T-helper 2 cell (primary cell): ENCODE data around the gene SLC17A7.
A peak's percentile ranks its signal among the peaks of the same experiment; 100 is the strongest.

Experiments
- DNase-seq, 5 experiments: peaks; one replicate each; pipeline versions ENCODE4 v3.0.0 to v3.0.0-alpha.2; 2012 to 2022

Gene SLC17A7

DNA sequence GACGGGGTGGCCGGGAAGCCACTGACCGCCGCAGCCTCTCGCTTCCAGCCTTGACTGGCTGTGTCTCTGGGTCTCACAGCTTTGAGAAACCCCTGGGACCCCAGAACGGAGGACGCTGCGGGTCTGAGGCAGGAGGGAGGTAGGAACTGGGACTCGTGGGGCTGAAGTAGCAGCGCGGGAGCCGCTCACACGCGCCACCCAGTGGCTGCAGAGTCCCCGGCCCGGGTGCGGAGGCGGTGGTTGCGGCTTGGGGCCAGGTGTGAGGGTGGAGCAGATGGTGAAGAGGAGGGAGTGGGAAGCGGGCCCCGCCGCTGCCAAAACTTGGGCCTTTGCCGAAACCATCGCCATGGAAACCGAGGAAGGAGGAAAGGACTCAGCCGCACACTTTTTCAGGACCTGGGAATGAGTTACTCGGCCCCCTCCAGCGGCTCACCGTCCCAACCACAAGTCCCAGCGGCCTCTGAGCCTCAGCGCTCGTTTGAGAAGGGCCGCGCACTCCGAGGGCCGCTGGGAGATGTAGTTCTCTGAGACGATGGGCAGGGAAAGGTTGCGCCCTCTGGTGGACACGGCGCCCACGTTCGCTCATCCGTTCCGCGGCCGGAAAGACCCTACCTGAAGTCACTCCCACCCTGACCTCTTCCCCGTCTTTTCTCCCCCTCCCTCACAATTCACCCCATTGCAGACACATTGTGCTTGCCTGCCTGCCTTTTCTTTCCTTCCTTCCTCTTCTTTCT, 2.2 kb upstream of the SLC17A7 start:
- DNase-seq = peak; percentile 84 to 95 (median 89)

DNA sequence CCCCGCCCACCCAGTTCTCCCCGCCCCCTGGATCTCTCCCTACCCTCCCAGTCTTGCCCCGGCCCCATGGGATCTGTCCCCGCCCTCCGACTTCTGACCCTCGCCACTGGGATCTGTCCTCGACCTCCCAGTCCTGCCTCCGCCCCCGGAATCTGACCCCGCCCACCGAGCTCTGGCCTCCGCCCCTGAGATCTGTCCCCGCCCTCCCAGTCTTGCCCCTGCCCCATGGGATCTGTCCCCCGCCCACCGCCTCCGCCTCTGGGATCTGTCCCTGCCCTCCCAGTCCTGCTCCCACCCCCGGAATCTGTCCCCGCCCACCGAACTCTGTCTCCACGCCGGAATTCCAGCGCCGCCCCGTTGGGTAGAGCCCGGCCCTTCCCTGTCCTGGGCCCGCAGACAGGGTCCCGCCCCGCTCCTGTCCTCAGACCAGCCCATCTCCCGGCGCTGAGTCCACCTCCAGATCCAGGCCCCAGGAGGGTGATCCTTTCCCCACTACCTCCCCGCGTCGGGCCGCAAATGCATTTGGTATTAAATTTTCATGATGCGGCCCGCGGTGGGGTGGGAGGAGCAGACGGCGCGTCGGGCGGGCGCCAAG, 1.5 kb upstream of the SLC17A7 start:
- DNase-seq = peak in 4 of 5 experiments; percentile 35 to 51 (median 42)

DNA sequence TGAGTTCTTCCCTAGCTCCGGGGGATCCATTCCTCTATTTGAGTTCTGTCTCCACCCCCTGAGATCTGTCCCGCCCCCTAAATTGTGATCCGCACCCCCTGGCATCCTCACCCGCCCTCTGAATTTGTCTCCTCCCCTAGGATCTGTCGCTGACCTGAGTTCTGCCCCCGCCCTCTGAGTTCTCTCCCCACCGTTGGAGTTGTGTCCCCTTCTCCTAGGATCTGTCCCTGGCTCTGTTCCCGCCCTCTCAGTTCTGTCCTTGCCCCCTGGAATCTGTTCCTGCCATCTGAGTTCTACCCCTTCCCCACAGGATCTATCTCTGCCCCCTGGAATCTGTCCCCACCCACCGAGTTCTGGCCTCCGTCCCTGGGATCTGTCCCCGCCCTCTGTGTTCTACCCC, 1.0 kb upstream of the SLC17A7 start:
- DNase-seq = no peak

DNA sequence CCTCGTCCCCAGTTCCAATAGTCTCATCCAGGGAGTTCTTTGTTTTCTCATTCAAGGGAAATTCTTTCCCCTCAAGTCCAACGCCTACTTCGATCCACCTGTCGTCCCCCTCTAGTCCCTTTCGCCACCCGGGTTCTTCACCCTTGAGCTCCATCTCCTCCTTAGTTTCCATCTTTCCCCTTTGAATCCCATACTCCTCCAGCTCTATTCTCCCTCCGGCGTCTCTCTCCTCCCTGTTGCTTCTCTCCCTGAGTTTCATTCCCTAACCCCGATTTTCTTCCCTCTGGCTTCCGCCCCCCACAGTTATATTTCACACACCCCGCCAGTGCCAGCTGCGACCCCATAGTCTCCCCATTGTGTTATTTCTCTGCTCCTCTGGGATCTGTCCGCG, 628 bp upstream of the SLC17A7 start:
- no peak for DNase-seq

DNA sequence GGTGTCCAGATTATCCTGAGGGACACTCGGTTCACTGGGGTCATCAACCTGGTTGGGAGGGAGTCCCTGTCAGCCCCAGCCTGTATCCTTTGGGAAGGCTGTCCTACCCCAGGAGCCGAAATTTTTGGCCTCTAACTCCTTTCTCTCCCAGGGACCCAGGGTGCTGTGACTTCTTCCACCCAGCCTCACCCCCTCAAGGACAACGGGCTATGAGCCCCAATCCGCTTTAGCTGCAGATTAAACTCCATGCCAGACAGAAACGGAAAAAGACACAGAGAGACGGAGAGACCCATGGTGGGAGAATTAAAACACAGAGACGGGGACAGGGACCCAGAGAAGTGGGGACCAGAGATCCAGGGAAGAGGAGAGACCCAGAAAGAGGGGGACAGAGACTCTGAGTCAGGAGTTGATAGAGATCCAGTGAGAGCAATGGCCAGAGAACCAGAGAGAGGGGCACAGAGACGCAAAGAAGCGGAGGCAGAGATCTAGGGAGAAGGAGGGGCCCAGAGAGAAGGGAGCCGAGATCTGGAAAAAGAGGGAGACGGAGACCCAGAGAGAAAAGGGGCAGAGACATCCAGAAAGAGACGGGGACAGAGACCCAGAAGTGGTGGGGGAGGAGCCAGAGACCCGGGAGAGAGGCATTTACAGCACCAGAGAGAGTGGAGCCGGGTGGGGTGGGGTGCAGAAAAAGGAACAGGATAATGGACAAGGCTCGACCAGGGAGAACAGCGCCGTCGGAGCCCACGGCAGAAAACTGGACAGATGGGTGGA, 703 bp downstream of the SLC17A7 start:
- no peak for DNase-seq

DNA sequence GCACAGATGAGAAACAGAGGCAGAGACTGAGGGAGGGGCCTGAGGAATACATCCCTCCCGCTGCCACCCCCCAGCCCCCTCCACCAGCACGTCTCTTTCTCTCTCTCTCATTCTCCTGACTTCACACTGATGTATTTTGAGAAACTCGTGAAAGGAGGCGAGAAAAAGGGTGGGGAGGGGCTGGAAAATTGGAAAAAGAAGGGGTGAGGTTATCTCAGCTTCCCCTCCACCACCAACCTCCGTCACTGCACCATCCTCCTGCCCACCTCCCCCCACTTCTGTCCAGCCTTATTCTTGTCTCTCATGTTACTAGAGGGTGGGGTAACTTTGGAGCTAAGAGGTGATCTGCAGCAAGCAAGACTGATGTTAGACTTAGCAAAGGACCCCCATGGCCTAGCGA, 1.5 kb downstream of the SLC17A7 start:
- no peak for DNase-seq

DNA sequence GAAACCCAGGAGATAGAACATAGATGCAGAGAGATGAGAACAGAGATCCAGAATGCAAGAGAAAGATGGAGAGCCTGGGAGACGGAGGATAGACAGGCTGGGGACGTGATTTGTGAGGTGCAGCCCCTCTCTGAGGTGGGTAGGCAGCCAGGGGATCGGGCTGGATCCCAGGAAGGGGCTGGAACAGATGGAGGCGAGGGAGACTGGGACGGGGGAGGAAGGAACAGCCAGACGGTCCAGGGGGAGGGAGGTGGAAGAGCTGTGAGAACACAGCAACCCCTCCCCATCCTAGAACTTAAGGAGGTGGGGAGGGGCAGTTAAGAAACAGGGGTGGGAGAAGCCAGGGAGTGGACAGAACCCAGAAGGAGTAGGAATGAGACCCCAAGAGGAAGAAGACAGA, 3.1 kb downstream of the SLC17A7 start:
- no peak for DNase-seq

DNA sequence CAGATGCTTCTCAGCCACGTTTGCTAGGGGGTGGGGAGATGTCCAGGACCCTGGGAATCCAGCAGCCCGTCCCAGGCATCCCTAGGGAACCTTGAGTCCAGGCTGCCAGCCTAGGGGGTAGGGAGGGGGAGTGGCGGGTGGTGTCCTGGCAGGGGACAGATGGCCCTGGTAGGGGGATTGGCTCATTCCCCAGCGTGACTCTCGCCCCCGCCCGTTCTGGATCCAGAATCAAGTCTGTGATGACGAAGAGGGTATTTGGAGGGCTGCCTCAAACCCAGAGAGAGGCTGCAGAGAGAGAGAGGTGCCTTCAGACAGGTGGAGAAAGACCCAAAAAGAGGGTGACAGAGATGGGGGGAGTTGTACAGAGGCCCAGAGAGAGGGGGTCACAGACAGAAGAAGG, 4.1 kb downstream of the SLC17A7 start:
- no peak for DNase-seq

DNA sequence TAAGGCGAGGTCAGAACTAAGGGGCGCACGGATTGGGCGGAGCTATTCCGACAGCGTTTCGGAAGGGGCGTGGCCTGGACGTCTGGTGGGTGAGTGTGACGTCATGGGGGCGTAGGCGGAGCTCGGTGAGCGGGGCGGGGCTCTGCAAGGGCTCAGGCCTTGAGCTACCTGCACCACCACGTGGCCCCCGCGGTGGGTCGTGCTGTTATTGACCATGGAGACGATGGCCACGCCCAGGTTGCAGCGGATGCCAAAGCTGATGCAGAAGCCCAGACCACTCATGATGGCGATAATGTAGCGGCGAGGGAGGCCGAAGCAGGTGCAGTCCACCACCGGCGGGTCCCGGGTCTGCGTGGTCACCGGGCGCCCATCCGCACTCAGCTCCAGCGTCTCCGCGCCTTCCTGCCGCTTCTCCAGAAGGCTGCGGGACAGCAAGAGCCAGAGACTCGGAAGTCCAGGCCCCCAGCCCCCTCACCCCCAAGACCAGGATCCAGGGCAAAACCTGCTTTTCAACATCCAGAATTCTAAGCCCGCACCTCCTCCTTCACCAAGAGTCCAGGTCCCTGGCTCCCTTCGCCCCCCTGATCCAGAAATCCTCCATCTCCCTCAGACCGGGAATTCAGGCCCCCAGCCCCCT, 4.8 kb downstream of the SLC17A7 start:
- DNase-seq = peak in 4 of 5 experiments; percentile 32 to 52 (median 46)

DNA sequence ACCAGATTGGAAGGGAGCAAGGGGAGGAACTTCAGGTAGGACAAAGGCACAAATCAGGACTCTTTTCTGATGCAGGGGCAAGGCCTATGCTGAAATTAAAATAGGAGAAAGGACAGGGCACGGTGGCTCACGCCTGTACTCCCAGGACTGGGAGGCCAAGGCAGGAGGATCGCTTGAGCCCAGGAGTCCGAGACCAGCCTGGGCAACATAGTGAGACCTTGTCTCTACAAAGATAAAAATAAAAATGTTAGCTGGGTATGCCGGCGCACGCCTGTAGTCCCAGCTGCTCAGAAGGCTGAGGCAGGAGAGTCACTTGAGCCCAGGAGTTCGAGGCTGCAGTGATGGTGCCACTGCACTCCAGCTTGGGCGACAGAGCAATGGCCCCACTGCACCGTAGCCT, 5.7 kb downstream of the SLC17A7 start:
- no peak for DNase-seq

DNA sequence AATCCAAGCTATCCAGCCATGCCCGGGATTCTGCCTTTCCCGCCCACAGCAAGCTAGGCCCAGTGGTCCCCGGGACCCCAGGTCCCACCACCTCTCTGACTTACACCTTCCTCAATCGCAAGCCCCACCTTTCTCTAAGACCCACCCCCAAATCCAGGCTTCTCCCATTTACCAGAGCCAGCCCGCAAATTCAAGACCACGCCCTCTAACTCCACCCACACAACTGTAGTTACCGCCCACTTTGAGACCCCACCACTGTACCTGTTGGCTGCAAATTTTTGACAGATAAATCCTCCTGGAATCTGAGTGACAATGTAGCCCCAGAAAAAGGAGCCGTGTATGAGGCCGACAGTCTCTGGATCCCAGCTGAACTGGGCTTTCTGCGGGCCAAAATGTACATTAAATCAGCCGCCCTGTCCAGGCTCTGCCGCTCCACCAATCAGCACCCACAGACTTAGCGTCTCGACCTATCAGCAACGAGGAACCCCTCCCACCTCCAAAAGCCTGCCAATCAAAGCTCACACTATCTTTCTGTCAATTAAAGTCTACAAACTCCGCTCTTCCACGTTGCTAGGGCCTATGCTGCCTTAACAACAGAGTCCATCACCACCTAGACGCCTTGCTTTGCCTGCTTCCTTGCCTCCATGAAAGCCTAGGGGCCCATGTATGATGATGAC, 6.3 kb downstream of the SLC17A7 start:
- DNase-seq = no peak

DNA sequence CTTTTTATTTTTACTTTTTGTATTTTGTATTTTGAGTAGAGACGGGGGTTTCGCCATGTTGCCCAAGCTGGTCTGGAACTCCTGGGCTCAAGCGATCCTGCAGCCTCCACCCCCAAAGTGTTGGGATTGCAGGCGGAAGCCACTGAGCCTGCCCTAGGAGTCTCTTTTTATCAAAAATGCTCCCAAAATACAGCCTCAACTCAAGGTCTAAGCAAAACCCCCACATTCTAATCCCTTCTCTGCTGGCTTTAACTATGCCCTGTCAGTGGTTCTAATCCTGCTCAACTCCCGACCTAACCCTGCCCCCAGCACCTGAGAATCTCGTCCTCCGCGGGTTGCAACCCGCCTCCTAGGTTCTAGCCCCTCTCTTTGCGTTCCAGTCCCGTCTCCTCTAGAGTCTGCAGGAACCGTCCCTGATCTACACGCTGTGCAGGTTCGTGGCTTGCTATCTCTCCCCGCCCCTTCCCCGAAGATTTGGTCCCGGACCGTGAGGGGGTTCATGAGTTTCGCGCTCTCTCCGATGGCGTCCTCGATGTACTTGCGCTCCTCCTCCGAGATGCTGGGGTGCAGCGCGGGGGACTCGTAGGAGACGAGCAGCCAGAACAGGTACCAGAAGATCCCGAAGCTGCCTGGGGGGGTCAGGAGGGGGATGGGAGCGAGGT, 8.0 kb downstream of the SLC17A7 start:
- no peak for DNase-seq

DNA sequence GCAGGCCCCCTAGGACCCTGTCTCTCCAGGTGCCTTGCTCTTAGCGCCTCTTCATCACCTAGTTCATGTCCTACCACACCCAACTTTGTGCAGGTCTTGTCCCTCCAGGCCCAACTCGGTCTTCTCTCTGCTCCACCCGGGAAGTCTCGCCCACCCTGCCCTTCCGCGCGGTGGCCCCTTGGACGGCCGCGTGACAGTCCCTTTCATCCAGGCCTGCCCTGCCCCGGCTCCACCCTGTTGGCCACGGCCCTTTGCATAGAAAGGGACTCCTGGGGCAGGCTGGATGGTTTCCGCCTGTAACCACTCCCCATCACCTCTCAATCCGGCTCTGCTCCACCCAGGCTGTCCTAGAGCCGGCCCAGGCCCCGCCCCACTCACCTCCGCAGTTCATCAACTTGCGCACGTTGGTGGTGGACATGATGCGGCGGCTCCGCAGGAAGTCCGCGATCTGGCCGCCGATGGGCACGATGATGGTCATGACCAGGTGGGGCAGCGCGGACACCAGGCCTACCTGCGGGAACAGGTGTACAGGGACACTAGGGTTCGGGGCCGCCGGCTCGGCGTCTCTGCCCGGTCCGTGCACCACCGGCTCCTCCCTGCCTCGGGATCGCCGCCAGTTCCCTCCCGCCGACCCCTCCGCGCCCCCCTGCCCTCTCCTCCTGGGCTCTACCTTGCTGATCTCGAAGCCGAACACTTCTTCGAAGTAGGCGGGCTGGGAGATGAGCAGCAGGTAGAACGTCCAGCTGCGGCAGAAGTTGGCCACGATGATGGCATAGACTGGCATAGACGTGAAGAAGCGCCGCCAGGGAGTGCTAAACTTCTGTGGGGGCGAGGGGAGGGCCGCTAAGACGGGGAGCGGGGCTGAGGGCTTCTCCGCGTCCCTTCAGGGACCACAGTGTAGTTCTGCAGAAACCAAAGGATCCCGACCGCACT, 8.9 kb downstream of the SLC17A7 start:
- peak in 1 of 5 experiments; percentile 43 for DNase-seq

DNA sequence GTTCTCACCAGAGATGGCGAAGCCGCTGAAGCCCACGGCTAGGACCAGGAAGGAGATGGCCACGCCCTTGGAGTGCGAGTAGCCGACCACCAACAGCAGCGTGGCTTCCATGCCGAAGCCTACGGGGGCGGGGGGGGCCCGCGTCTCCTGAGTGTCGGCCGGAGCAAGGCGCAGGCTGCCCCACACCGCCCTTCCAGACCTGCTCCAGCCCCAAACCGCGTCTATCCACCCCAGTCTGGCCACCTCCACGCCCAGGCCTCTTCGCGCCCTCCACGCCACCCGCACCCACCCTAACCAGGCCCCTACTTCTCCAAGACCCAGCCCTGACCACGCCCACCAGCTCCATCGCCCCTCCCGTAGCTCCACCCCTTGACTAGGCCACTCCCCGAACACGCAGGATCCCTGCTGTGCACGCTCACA, 10.0 kb downstream of the SLC17A7 start:
- no peak for DNase-seq

DNA sequence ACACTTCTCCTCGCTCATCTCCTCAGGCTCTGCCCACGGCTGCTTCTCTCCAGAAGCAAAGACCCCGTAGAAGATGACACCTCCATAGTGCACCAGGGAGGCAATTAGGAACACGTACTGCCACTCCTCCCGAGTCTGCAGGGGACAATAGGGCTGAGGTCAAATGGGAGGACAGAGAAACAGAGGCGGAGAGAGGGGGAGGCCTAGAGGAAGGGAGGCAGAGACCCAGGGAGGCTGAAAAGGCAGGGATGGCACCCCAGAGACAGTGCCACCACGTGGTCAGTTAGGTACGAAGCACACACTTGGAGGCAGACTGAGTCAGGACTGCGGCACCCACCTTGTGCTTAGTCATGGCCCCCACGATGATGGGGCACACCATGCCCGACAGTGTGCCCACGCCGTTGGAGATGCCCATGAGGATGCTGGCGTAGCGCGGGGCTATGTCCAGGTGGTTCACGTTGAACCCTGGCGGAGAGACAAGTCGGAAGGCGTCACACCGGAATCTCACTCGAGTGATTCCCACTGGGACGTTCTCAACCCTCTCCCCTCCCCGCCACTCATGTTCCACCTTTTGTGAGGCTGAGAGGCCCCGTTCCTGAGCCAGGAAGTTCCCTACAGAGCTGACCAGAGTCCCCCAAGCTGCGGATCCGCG, 10.5 kb downstream of the SLC17A7 start:
- DNase-seq = peak in 1 of 5 experiments; percentile 47

DNA sequence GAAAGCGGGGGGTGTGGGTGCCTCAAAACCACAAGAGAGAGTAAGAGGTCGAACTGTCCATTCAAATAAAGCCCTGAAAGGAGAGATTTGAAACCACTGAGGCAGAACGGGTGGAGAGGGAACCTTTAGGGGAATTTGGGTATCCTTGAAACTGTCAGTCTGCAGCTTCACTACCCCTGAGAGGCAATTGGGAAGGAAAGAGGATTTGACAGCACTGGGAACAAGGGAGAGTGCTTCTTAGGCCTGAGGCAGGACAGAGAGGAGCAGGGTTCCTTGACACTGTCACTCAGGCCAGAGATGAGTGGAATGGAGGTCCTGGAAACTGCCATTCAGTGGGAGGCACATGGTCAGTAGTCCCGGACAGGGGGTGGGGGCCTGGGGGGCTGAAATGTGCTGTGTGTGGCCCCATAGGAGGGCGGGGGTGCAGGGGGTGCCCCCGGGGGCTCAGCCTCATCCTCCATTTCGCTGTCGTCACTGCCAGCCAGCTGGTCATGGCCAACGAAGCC, 11.1 kb downstream of the SLC17A7 start:
- no peak for DNase-seq

DNA sequence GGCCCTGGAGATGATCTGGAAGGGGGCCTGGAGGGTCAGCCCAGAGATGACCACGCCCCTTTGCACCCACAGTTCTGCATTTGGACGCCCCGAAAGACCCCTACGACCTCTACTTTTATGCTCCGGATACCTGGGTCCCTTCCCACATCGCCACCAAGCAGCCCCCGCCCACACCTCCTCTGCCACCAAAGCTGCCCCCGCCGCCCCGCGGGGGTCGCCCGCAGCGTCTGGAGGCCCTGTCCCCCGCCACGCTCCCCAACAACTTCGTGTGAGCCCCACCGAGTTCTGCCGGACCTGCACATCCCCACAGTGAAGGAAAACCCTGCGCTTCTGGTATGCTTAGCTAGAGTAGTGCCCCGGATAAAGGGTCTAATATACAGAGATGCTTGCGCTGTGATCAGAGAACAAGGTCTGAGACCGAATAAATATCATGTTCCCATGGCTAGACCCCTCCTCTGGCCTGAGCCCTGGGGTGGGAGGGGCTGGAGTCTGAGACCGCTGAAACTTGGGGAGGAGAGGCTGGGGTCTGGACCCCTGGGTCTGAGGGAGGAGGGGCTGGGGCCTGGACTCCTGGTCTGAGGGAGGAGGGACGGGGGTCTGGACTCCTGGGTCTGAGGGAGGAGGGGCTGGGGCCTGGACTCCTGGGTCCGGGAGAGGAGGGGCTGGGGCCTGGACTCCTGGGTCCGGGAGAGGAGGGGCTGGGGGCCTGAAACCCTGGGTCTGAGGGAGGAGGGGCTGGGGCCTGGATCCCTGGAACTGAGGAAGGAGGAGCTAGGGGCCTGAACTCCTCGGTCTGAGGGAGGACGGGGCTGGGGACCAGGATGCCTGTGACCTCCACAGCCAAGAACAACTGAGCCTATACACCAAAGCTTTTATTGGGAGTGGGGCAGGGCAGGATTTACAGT, 12.5 kb downstream of the SLC17A7 start:
- DNase-seq = no peak

DNA sequence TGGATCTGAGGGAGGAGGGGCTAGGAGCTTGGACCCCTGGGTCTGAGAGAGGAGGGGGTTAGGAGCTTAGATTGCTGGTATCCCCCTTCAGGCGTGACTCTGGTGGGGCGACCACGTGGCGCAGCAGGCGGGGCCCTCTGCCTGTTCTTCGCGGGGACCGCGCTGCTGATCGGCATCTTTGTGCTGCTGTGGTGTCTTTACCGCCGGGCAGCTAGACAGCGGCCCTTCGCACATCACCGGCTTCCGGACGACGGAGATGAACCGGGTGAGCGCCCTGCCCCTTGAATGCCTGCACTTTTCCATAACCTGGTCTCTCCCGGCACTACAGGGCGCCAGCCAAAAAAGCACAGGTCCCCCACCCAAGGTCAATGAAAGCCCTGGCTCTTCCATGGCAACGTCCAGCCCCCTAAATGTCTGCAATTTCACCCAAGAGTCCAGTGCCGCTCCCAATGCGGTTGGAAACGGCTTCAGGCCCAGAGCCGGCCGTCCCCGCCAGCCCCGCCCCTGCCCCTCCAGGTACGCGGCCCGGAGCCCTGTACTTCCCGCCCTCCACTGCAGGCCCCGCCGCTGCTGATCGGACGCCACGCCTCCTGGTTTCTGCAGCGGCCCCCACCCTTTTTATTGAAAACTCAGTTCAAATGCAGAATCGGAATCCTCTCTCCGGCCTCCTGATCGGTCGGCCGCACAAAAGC, 13.3 kb downstream of the SLC17A7 start:
- DNase-seq = peak in 1 of 5 experiments; percentile 48
